NCI-H2171 treated with DMSO at 0.1 percent for 48 hours (cell line): ENCODE data around the gene RFK.

Source experiments
- DNase-seq: peaks from one replicate; lab custom pipeline; 2025; lab: John Stamatoyannopoulos, UW

Gene RFK

DNA sequence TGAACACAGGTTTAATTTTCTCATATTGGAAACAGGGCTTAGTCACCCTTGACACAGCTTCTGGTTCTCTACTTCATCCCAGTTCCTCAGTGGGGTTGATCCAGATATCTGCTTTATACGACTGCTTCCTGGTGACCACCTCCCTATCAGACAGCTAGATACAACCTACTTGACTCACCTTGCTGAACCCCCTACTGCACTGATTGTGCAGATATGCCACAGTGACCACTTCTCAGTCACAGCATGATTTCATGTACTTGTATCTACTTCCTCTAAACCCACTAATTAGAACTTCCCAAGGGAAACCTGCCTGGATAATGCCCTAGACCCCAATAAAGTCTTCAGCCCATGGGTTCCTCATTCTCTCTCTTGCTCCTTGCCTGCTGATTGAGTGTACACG lies 18.4 kb upstream of the RFK start:
- no peak for DNase-seq

DNA sequence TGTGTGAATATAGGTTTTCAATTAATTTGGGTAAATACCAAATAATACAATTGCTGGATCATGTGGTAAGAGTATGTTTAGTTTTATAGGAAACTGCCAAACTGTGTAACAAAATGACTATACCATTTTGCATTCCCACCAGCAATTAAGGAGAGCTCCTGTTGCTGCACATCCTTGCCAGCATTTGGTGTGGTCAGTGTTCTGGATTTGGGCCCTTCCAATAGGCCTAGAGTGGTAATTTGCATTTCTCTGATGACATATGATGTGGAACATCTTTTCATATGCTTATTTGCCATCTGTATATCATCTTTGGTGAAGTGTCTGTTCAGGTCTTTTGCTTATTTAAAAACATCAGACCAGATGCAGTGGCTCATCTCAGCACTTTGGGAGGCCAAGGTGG lies 11.6 kb upstream of the RFK start:
- no peak for DNase-seq

DNA sequence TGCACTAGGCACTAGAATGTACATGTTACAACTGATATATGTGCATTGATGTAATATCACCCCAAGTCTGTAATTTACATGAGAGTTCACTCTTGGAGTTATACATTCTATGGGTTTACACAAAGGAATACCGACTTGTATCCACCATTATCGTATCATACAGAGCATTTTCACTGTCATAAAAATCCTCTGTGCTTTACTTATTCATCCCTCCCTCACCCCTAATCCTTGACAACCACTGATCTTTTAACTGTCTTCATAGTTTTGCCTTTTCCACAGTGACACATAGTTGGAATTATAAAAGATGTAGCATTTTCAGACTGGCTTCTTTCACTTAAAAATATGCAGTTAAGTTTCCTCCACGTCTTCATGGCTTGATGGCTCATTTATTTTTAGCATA lies 11.1 kb upstream of the RFK start:
- no peak for DNase-seq

DNA sequence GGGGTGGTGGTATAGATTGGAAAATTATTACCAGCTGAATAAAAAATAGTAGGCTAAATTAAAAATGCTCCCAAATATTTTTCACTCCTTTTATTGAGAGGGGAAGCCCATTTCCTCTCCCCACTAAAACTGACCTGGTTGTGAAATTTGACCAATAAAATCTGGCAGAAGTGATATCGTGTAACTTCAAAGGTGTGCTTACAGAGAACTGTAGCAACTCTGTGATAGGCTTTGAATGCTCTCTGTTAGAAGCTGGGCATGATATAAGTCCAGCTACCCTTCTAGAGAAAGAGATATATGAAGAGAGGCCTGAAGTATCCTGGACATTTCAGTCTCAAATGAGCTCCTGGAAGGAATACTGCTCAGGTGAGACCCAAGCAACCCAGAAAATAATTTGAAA lies 10.2 kb upstream of the RFK start:
- DNase-seq = no peak

DNA sequence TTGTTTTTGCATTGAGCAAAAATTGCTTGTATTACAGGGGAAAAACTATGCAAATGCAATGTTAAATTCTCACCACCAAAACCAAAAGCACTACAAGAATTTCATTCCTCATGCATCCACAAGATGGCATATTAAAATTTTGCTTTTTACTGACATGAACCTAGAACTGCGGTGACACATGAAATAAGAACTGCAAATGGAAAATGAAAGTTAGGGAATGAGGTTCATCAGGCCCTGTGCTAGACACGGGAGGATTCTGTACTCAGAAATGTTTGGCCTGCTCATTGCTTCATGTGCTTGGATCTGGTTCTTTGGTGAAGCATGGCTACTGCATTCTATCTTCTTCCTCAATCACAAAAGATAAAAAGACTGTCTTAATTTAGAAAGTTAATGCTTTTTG lies 9.1 kb upstream of the RFK start:
- peak; percentile 6 for DNase-seq

DNA sequence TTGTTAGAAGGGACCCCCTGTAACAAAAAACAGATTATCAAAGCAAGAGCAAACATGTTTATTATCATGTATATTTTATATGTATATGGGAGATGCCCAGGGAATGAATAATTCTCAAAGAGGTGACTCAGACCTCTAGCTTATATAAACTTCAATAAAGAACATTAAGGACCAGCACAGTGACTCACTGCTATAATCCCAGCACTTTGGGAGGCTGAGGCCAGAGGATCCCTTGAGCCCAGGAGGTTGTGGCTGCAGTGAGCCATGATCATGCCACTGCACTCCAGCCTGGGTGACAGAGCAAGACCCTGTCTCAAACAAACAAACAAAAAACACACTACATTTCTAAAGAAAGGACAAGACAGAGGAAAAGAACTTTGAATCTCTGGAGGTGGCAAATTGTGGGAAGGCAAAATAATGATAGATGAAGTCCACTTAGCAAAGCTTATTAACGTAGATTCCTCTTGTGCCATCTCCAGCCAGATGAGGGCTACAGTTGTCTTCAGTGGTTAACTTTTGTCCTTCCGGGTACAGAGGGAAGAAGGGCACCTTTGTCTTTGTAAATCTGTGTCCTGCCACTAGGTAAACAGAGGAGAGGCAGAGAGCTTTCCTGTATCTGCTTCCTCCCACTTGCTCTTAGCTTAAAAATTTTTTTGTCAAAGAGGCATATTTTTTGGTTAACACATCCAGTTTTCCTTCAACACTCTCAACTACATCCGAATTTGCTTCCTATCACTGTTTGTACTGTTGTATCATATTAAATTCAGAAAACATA lies 7.5 kb upstream of the RFK start:
- DNase-seq = no peak

DNA sequence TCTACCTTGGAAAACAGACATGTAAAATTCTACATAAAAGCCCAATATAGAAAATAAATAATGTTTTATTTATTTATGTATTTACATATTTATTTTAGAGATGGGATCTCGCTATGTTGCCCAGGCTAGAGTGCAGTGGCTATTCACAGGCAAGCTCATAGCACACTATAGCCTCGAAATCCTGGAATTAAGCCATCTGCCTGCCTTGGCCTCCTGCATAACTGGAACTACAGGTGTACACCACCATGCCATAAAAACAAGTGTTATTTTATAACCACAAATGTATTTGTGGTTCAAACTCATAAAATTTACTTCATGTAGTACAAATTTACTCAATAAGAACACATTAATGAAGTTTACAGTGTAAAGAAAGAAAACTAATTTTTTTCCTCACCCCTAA lies 7.0 kb upstream of the RFK start:
- DNase-seq = no peak

DNA sequence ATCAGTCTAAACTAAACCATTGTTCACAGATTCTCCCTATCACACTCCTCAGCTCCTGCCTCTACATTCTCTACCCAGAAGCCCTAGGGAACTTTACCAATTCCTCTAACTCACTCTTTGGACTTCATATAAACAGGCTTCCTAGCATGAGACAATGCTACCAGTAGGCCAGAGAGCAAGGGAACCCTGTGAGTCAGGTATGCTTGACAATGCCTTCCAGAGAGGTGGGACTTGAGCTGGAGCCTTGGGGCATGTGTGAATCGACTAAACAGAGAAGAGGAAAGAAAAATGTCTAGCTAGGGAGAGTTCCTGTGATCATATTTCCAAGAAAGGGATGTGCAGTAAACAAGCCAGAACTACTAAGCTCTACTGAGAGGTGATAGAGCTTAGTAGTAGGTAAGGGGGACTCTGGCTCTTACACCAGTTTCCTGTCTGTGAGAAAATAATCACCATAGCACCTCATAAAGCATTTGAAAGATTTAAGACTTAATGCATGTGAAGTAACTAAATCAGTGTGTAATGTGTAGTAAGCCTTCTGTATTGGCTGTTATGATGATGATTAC lies 6.4 kb upstream of the RFK start:
- DNase-seq = no peak

DNA sequence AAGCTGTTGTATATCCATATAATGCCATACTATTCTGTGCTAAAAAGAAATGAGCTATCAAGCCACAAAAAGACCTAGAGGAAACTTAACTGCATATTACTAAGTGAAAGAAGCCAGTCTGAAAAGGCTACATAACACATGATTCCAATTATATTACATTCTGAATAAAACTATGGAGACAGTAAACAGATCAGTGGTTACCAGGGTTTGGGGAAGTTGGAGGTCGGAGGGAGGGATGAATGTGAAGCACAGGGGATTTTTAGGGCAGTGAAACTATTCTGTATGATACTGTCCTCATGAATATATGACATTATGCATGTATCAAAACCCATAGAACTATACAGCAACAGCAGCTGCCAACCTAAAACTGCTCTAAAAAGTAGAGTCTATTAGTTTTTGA lies 5.6 kb upstream of the RFK start:
- no peak for DNase-seq

DNA sequence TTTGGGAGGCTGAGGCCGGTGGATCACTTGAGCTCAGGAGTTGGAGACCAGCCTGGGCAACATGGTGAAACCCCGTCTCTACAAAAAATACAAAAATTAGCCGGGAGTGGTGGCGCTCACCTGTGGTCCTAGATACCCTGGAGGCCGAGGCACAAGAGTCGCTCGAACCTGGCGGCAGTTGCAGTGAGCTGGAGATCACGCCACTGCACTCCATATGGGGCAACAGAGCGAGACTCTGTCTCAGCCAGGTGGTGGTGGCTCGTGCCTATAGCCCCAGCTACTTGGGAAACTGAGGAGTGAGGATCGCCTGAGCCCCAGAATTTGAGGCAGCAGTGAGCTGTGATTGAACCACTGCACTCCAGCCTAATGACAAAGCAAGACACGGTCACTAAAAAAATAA lies 2.4 kb upstream of the RFK start:
- no peak for DNase-seq

DNA sequence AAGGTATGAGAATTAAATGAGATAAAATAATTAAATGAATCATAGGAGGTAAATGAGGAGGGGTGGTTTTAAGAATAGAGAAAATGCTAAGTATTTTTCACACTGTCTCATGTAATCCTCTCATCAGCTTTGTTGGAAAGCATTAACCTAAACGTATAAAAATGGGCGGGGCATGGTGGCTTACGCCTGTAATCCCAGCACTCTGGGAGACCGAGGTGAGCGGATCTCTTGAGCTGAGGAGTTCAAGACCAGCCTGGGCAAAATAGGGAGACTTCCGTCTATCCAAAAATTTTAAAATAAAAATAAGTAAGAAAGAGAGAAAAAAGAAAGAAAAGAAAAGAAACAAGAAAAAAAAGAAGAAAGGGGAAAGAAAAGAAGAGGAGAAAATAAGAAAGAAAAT lies 1.9 kb upstream of the RFK start:
- no peak for DNase-seq

DNA sequence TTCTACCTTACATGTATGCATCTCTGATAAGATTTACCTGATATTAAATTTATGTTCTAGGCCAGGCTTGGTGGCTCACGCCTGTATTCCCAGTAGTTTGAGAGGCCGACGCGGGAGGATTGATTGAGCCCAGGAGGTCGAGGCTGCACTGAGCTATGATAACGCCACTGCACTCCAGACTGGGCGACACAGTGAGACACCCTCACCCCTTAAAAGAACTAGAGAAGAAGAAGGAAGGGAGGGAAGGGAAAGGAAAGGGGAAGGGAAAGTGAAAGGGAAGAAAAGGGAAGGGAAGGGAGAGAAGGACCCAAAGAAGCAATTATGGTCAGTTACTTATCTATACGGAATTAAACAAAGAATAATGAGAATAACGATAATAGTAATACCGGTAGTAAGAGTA lies 1.2 kb upstream of the RFK start:
- no peak for DNase-seq

DNA sequence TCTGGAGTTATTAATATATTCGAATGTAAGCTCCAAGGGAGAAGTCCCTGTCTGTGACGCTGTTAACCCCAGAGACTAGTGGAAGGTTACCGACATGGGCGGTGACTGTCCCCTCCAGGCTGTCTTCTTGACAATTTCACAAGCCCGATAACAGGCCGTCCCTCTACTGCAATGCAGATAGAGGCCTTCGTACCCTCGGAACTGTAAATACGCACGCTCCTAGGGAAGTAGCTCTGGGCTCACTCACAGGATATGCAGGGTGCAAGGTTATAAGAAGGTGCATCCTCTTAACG lies 680 bp upstream of the RFK start:
- peak; percentile 76 for DNase-seq

DNA sequence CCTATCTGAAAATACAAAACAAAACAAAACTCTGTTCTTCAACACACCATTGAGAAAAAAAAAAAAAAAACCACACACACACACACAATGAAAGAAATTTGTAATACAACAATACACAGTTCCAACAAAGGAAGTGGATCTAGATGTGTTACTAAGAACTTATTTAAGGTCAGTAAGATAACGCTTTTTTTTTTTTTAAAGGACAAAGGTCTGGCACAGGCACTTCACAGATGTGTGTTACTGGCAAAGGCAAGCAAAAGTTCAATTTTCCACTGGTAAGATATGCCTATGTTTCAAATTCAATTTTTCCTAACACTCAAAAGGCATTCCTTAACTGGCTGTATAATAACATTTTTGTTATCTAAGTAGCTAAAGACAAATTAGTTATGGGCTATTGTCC lies 3.6 kb downstream of the RFK start:
- no peak for DNase-seq

DNA sequence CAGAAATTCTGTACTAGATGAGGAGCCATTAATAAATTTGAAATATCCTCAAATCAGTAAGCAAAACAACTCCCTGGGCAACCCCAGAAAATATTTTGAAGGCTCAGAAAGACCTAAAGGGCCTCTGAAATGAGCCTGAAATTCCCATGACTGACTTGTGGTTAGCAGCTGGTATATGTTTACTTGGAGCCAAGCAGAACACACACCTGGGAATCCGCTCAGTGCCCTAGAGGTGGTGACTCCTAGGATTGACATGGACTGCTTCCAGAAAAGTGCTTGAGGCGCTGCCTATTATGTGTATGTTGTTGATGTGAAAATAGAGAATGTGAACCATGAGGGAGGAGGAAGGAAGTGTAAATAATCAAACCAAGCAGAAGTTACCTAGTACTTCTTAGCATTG lies 14.7 kb downstream of the RFK start:
- DNase-seq = peak; percentile 93

DNA sequence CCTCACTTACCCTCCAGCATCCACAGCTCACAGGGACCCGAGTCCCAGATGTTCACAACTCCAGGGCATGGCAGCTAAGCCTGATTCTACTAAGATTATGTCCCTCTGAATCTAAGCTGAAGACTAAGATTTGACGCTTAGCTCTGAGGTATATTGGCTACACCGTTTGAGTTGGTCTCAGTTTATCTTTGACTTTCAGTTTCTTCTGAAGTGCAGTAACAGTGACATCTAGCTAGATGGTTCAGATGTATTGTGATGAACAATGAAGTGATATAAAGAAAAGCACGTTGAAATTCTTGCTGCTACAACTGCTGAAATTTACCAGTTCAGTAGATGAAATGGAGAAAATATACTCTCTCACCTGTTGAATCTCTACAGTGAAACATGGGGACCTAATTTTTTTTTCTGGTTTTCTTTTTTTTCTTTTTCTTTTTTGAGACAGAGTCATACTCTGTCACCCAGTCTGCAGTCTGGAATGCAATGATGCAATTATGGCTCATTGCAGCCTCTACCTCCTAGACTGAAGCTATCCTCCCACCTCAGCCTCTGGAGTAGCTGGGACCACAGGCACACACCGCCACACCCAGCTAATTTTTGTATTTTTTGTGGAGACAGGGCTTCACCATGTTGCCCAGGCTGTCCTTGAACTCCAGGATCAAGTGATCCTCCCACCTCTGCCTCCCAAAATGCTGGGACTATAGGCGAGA lies 15.7 kb downstream of the RFK start:
- DNase-seq = no peak

DNA sequence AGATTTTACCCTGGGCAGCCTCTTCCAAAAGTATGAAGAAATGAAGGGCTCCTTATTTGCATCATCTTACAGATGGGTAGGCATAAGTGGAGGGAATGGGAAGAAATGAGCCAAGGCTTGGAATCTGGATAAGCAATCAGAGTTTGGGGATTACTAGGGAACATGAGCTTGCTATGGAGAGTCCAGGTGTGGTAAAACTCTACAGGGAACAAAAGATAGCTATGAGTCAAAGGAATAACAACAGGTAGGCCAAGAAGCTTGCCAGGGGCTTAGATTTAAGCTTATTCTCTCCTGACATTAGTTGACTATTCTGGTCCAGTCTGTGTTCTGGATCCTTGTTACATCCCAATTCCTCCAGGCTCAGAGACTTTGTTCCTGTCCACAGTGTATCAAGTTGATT lies 16.4 kb downstream of the RFK start:
- no peak for DNase-seq

DNA sequence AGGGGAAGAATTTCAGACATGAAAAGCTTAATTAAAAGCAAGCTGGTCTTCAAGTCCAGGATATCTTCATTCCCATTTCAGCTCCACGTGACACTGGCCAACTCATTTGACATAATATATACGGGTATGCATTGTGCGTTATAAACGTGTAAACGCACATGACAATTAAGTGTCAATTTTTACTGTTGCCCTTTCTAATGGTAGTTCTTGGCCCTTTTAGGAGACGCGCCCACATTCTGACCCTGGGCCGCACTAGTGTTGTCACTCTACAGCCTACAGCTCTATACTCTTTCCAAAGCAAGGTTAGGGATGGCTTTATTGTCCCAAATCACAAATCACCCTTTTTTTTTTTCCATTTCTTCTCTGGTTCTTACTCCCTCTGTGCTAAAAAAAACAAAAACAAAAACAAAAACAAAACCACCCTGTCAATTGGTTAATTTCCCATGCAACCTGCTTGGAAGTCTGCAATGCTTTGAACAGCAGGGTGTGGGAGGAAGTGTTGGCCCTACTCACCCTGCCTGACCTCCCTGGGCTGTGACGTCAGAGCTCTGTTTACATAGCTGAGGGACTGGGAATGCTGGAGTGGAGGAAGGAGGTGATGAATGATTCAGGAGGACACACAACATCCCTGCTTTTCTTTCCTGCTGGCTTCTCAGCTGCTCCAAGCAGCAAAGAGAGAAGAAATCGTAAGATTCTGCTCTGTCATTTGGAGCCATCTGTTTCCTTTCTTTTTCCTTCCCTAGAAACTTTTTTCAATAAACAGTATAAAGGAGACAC lies 19.3 kb downstream of the RFK start:
- DNase-seq = no peak

DNA sequence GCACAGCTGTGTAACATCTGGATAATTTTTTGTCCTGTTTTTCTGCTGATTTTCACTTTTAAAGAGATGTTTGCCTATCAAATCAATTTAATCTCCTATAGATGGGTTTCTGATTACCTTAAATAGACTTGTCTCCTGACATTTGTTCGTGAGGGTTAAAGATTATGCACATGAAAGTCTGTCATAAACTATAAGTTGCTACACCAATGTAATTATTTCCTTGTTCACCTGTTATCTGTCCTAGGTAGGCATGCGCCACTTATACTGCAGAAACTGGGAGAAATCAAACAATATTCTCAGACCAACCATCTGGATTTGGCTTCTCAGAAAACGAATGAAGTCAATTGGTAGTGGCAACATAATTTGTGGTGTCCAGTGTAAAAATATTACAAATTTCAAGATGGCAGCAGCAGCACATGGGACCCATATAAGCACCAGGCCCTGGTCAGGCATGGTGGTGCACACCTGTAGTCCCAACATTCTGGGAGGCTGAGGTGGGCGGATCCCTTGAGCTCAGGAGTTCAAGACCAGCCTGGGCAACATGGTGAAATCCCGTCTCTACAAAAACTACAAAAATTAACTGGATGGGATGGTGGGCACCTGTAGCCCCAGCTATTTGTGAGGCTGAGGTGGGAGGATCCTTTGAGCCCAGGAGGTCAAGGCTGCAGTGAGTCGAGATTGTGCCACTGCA lies 20.3 kb downstream of the RFK start:
- DNase-seq = no peak

DNA sequence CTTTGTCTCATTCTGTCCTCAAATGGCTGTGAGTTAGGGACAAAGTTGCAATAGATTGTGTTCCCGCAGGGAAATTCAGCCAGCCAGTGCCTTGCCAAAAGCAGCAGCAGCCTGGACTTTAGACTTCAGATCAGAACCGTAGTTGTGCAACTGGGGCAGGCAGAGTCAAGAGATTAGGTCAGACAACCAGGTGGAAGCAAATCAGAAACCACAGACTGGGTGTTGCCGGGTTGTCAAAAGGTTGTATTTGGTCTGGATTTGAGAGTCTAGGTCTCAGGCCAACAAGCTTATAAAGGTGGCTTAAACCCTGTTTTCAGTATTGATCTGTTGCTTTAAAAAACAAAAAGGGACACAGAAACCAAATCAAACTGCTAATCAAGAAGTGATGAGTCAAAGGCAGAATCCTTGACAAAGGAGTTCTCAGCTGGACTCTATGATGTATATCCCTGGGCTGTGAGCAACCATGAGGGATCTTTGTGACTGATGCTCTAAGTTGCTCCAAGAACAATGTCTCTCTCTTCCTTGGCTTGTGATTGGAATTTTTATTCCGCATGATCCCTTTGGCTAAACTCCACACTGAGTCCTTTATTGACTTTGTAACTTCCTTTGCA lies 20.9 kb downstream of the RFK start:
- no peak for DNase-seq

DNA sequence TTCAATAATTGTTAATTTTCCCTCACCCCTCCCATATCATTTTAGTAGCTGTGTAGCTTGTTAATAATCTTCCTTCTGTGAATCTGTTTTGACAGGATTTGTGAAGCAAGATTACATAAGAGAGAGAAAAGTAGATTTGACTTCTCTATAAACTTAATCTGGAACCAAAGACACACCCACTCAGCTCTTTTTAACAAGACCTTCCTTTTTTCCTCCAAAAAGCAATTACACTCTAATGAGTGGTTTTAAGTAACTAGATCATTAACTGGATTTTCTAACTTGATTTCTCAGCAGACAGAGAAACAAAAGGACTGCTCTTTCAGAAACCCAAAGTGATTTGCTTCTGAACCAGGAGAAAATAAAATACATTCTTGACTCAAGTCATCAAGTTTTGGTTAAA lies 21.9 kb downstream of the RFK start:
- DNase-seq = no peak

DNA sequence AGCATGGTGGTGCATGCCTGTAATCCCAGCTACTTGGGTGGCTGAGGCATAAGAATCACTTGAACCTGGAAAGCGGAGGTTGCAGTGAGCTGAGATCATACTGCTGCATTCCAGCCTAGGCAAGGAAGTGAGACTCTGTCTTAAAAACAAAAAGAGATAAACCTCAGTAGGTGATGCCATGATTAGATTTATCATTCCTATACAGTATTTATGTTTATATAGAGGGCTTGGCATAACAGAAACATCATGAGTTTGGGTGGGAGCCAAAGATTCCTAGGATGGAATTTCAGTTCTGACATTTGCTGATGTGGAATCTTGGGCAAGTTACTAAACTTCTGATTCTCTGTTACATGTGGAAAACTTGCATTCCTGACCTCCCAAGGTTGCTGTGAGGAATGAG lies 22.3 kb downstream of the RFK start:
- DNase-seq = no peak
